HG02610 (cell line): ENCODE data around the gene RNF31.
A peak's percentile ranks its signal among the peaks of the same experiment; 100 is the strongest.

Experiments
- ATAC-seq: cut with Tn5 transposase; IDR thresholded peaks from one replicate; pipeline ENCODE4 v1.9.1; 2021; ENCODE audit warnings: mild to moderate bottlenecking, moderate library complexity; ENCODE audit not compliant: unreplicated experiment

The RNF31 gene

GRCh38 chr14:24136684-24137528, 10.4 kb upstream of the RNF31 start:
- no peak for ATAC-seq

DNA sequence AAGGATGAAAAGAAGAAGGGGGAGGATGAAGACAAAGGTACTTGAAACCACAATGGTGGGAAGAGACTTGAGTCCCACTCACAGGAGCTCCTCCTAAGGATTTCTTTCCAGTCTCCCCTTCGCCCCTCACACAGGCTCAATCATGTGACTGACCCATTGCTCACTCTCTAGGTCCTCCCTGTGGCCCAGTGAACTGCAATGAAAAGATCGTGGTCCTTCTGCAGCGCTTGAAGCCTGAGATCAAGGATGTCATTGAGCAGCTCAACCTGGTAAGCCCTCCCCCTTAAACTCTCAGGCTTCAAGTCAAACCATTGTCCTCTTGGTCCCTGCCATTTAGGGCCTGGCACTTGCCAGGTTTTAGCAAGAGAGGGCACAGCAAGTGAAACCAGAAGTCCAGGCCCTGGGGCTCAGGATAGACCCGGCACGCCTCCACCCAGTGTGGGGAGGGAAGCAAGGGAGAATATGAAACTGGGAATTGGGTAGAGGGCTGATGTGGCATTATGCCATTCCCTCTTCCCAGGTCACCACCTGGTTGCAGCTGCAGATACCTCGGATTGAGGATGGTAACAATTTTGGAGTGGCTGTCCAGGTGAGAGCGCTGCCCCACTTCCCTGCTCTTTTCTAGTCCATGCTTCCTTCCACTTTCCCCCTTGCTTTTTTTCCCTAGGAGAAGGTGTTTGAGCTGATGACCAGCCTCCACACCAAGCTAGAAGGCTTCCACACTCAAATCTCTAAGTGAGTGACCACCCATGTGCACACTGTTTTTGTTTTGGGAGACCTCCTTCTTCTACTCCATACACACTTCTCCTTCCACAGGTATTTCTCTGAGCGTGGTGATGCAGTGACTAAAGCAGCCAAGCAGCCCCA, 9.5 kb upstream of the RNF31 start:
- no peak for ATAC-seq

DNA sequence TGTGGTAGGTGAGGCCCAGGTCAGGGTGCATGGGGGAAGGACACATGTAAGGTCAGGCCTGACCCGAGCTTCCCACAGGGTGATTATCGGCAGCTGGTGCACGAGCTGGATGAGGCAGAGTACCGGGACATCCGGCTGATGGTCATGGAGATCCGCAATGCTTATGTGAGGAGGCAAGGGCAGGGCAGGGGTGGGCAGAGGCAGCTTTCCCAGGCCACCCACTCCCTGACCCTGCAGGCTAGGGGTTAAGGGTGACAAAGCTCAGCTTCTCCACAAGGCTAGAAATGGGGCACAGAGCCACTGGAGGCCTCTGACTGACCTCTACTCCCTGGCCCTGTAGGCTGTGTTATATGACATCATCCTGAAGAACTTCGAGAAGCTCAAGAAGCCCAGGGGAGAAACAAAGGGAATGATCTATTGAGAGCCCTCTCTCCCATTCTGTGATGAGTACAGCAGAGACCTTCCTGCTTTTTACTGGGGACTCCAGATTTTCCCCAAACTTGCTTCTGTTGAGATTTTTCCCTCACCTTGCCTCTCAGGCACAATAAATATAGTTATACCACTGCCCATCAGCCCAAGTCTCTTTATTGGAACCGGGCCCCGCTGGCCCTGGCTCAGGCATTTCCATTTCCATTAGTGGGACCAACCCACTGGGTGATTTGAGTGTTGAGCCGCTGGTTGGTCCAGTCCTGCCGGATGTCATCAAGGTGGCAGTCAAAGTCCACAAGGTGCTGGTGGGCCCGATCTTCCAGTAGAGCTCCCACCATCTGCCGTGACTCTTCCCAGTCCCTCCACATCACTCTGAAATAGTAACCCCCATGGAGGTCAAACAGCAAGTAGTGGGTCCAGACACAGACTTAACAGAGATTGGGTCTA, 8.7 kb upstream of the RNF31 start:
- no peak for ATAC-seq

GRCh38 chr14:24139272-24139934, 7.9 kb upstream of the RNF31 start:
- ATAC-seq = no peak

DNA sequence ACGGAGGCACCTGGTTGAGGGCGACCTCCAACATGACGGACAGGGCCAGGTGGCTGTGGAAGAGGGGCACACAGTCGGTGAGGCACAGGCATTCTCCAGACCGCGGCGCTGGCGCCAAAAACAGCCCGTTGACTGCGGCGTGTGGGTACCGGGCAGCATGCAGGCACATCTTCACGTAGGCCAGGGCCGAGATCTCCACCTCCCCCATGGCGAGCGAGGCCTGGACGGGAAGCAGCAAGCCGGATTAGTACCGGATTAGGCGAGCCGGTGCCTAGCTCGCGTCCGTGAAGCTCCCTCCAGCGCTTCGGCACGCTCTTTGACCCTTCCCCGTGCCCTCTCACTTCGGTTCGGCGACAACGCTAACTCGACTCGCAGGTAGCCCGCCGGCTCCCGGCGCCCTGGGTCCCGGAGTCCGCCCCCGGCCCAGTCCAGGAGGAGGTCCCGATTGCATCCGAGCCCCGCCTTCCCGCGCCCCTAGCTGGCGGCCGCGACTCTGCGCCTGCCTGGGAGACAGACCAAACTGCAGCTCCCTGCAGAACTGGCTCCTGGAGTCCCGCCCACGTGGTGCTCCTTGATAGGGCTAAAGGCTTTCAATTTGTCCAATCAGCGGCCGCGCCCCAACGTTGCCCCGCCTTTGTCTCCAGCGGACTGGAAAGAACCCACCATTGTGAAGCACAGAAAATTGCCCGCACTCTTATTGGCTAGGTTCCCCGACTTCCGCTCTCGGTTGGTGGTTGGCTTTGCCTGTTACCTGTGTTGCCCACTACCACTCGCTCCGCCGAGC, 6.0 kb upstream of the RNF31 start, which contains the start of gene EMC9:
Gene EMC9, minus strand, starts transcription at position 495 of the 784 bp plus-strand sequence. Its CDS starts 287 bp downstream, at position 208.
- peak; percentile 88 for ATAC-seq

GRCh38 chr14:24143511-24143910, 3.8 kb upstream of the RNF31 start:
- ATAC-seq = no peak

GRCh38 chr14:24144451-24144850, 2.8 kb upstream of the RNF31 start:
- ATAC-seq = no peak

DNA sequence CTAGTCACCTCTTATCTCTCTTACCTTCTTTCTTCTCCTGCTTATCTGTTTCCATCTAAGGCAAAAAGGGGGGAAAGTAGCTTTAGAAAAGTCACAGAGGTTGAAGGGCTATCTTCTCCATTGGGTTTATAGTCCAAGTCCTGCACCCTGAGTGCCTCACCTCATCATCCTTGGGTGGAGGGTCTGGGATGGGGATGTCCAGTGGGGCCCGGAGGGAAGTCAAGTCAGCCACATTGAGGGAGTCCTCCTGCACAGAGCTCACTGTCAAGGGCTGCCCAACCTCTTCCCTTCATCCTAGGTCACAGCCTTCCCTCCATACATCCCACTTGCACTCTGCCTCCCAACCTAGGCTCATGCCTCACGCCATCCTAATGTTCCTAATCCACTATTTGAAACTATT, 2.1 kb upstream of the RNF31 start:
- ATAC-seq = no peak

DNA sequence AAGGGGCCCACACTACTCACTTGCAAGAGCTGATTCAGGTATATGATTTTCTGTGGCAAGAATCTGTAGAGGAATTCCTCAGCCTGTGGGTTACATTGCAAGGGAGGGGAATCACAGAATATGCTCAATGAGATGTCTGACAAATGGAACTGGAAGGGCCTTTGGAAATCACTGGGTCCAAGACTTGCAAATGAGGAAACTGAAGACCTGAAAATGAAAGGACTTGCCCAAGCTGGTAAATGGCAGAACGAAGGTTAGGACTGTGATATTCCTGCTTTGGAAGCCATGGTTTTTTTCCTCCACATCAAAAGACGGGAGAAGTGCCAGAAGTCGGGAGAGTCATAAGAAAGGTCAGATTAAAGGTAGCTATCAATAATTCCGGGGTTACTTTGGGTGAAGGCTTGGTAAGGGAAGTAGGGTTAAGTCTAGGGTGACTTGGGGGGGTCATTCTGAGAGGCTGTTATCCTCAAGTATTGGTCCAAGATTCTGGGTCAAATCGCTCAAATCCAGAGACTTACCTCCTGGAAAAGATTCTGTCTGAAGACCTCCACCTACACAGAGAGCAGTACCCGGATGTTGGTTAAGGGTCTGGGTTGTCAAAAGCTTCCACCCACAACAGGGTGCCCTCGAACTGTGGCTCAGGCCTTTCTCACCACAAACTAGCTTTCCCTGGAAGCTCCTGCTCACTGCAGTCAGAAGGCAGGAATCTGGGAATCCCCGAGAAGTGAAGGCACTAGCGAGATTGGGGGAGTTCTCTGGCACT, 1.4 kb upstream of the RNF31 start:
- ATAC-seq = no peak

GRCh38 chr14:24146453-24146977, 783 bp upstream of the RNF31 start, which contains the start of gene PSME2:
Gene PSME2 (minus strand): TSS chr14:24146610. CDS start chr14:24146581, 29 bp downstream.
- peak; percentile 66 for ATAC-seq

GRCh38 chr14:24147761-24148428, 597 bp downstream of the RNF31 start:
- ATAC-seq = no peak

- ATAC-seq = no peak
Measured at GRCh38 chr14:24149302-24149969, 2.1 kb downstream of the RNF31 start.

DNA sequence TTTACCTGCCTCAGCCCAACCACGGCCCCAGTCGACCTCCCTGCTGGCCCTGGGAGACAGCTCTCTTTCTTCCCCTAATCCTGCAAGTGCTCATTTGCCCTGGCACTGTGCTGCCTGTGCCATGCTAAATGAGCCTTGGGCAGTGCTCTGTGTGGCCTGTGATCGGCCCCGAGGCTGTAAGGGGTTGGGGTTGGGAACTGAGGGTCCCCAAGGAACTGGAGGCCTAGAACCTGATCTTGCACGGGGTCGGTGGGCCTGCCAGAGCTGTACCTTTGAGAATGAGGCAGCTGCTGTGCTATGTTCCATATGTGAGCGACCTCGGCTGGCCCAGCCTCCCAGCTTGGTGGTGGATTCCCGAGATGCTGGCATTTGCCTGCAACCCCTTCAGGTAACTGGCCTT, 2.8 kb downstream of the RNF31 start:
- no peak for ATAC-seq

GRCh38 chr14:24150567-24150966, 3.3 kb downstream of the RNF31 start:
- no peak for ATAC-seq

DNA sequence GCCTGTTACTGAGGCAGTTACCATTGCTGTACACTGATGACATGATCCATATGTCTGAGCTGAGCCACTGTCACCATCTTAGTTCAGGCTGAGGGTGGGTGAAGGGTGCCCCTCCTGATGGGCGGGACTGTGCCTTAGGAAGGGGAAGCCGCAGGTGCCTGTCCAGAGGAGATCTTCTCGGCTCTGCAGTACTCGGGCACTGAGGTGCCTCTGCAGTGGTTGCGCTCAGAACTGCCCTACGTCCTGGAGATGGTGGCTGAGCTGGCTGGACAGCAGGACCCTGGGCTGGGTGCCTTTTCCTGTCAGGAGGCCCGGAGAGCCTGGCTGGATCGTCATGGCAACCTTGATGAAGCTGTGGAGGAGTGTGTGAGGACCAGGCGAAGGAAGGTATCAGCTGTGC, 3.7 kb downstream of the RNF31 start:
- ATAC-seq = no peak

GRCh38 chr14:24151404-24152080, 4.2 kb downstream of the RNF31 start:
- ATAC-seq = no peak

DNA sequence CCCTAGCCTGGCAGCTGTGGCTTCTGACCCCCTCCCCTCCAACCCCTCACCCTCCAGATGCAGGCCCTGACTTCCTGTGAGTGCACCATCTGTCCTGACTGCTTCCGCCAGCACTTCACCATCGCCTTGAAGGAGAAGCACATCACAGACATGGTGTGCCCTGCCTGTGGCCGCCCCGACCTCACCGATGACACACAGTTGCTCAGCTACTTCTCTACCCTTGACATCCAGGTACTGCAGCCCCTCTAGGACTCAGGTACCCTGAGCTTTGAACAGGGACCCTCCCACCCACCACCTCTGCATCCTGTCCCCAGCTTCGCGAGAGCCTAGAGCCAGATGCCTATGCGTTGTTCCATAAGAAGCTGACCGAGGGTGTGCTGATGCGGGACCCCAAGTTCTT, 7.8 kb downstream of the RNF31 start:
- no peak for ATAC-seq
